Endodermal cell (in vitro differentiated cells): ENCODE results near the gene ZNF423. TPM values are rescaled to one million over a fixed set of nuclear protein-coding genes. Genes with fewer than 3 reads are reported as not detected.

Source experiments
- DNase-seq: peaks from one replicate; pipeline ENCODE4 v3.0.0-alpha.2; 2017
- H3K27ac ChIP-seq: 2 replicates; pipeline ENCODE4 v1.5.1; 2013; ENCODE audit warnings: mild to moderate bottlenecking, low read depth, low read length, moderate library complexity
- H3K27me3 ChIP-seq: 2 replicates; pipeline ENCODE4 v1.6.1; 2013; ENCODE audit warnings: mild to moderate bottlenecking, low read length, moderate library complexity; ENCODE audit not compliant: insufficient read depth, control insufficient read depth, poor library complexity, severe bottlenecking
- H3K36me3 ChIP-seq: 2 replicates; pipeline ENCODE4 v1.7.0; 2013; ENCODE audit warnings: mild to moderate bottlenecking, low read length, moderate library complexity; ENCODE audit not compliant: control insufficient read depth, insufficient read depth
- H3K4me1 ChIP-seq: one replicate; pipeline ENCODE4 v1.7.0; 2013; ENCODE audit warnings: low read length; ENCODE audit not compliant: control insufficient read depth, insufficient read depth
- H3K4me3 ChIP-seq: 2 replicates; pipeline ENCODE4 v1.5.1; 2013; ENCODE audit warnings: mild to moderate bottlenecking, low read length, moderate library complexity
- H3K9ac ChIP-seq: 2 replicates; pipeline ENCODE4 v1.6.1; 2013; ENCODE audit warnings: mild to moderate bottlenecking, low read length, moderate library complexity; ENCODE audit not compliant: poor library complexity, severe bottlenecking; ENCODE audit errors: extremely low read depth
- H3K9me3 ChIP-seq: 2 replicates; pipeline ENCODE4 v1.6.1; 2013; ENCODE audit warnings: mild to moderate bottlenecking, low read length, moderate library complexity; ENCODE audit not compliant: control insufficient read depth
- H3K27ac Mint-ChIP-seq: 2 replicates; pipeline ENCODE4 v1.8.0; 2020; ENCODE audit warnings: mixed read lengths
- H3K27me3 Mint-ChIP-seq: 2 replicates; pipeline ENCODE4 v1.8.0; 2021; ENCODE audit warnings: mild to moderate bottlenecking, mixed read lengths; ENCODE audit not compliant: insufficient read depth
- H3K36me3 Mint-ChIP-seq: 2 replicates; pipeline ENCODE4 v1.8.0; 2020; ENCODE audit warnings: low read depth, mixed read lengths
- H3K4me1 Mint-ChIP-seq: 2 replicates; pipeline ENCODE4 v1.8.0; 2020; ENCODE audit warnings: mixed read lengths
- H3K4me3 Mint-ChIP-seq: 2 replicates; pipeline ENCODE4 v1.8.0; 2020; ENCODE audit warnings: mild to moderate bottlenecking, moderate library complexity, mixed read lengths
- H3K9me3 Mint-ChIP-seq: 2 replicates; pipeline ENCODE4 v1.8.0; 2020; ENCODE audit warnings: mild to moderate bottlenecking, mixed read lengths
- CTCF ChIP-seq: fragments of 200-600 bp; sonication (generic); conservative IDR thresholded peaks from 2 replicates; pipeline ENCODE4 v1.5.0; 2021; ENCODE audit warnings: antibody characterized with exemption, mild to moderate bottlenecking
- WGBS, 2 experiments: methylation state at CpG; one replicate each; pipeline versions ENCODE4 v1.1.5 to v1.1.7; 2013; ENCODE audit warnings: missing lambda C conversion rate in 2 of 2, mixed read lengths in 1 of 2; ENCODE audit not compliant: insufficient coverage in 1 of 2, insufficient read length in 1 of 2; 5-methylcytosine and 5-hydroxymethylcytosine counted together
- total RNA-seq, 2 donors: library from RNA; stranded (reverse); fragmentation: NEBNext Ultra II Directional in 1 of 2; extraction: Animal tissue kit (Norgen Biotek cat#: 25700) in 1 of 2; gene quantifications; 2 replicates in 1 of 2; 3 replicates in 1 of 2; pipeline ENCODE4 v1.2.1, GENCODE V29; 2021

The ZNF423 gene
- total RNA-seq, 2 donors from 2014 or later, result 30.3 to 41.9 TPM

GRCh38 chr16:49488336-49488735 is 367.6 kb downstream of the ZNF423 start:
- H3K9ac ChIP-seq, result no peak overlapping the region
- H3K9me3 Mint-ChIP-seq, result no peaks in the 10 kb centered on the region
- H3K27ac ChIP-seq, result no peak overlapping the region
- H3K4me3 Mint-ChIP-seq, result no peak overlapping the region
- no peaks in the 10 kb centered on the region for H3K9me3 ChIP-seq
- peaks cover 2% of the 10 kb centered on the region for H3K27me3 Mint-ChIP-seq
- no peaks in the 10 kb centered on the region for H3K36me3 ChIP-seq
- H3K4me3 ChIP-seq, result no peak overlapping the region
- H3K4me1 ChIP-seq, result peaks cover 4% of the 10 kb centered on the region
- TF ChIP-seq CTCF, result no peak
- H3K27me3 ChIP-seq, result peaks cover 2% of the 10 kb centered on the region
- no peak for DNase-seq
- no peak overlapping the region for H3K27ac Mint-ChIP-seq
- 96 to 100% methylated on average over 3 to 4 of the region's 4 CpGs for WGBS, 2 experiments
- H3K4me1 Mint-ChIP-seq, result peaks cover 7% of the 10 kb centered on the region
- H3K36me3 Mint-ChIP-seq, result no peaks in the 10 kb centered on the region

- Histone ChIP-seq H3K27me3 (peaks cover 7% of the 10 kb centered on the region), H3K4me1 (peaks cover 4% of the 10 kb centered on the region), H3K9ac (no peak overlapping the region), H3K27ac (no peak overlapping the region), H3K9me3 (no peaks in the 10 kb centered on the region), H3K36me3 (no peaks in the 10 kb centered on the region), H3K4me3 (no peak overlapping the region)
- peaks cover 7% of the 10 kb centered on the region for H3K27me3 Mint-ChIP-seq
- no peaks in the 10 kb centered on the region for H3K9me3 Mint-ChIP-seq
- no peaks in the 10 kb centered on the region for H3K36me3 Mint-ChIP-seq
- no peak for TF ChIP-seq CTCF
- no peak for DNase-seq
- H3K27ac Mint-ChIP-seq, result no peak overlapping the region
- no peak overlapping the region for H3K4me3 Mint-ChIP-seq
- WGBS, 2 experiments, result 90 to 100% methylated on average over 3 to 4 of the region's 4 CpGs
- peaks cover 7% of the 10 kb centered on the region for H3K4me1 Mint-ChIP-seq
Measured at GRCh38 chr16:49487746-49488145, 368.2 kb downstream of the ZNF423 start.

- H3K36me3 ChIP-seq, result no peaks in the 10 kb centered on the region
- no peaks in the 10 kb centered on the region for H3K9me3 Mint-ChIP-seq
- no peaks in the 10 kb centered on the region for H3K4me1 ChIP-seq
- H3K4me3 ChIP-seq, result no peak overlapping the region
- peaks cover 11% of the 10 kb centered on the region for H3K27me3 ChIP-seq
- no peak for TF ChIP-seq CTCF
- H3K27me3 Mint-ChIP-seq, result peaks cover 17% of the 10 kb centered on the region
- no peak overlapping the region for H3K27ac ChIP-seq
- H3K4me1 Mint-ChIP-seq, result peaks cover 4% of the 10 kb centered on the region
- H3K36me3 Mint-ChIP-seq, result no peaks in the 10 kb centered on the region
- DNase-seq, result no peak
- no peaks in the 10 kb centered on the region for H3K9me3 ChIP-seq
- H3K9ac ChIP-seq, result no peak overlapping the region
- 86 to 92% methylated on average over 1 to 2 of the region's 2 CpGs for WGBS, 2 experiments
- no peak overlapping the region for H3K27ac Mint-ChIP-seq
- no peak overlapping the region for H3K4me3 Mint-ChIP-seq
Measured at GRCh38 chr16:49486400-49486799, 369.5 kb downstream of the ZNF423 start.
